Activated gamma-delta T cell (primary cell): Measurements from ENCODE around the gene ETV6.

ENCODE experiments used
- DNase-seq: peaks from one replicate; lab custom pipeline; 2025; lab: John Stamatoyannopoulos, UW

ETV6 gene

GRCh38 chr12:11859705-11860425 lies 210.4 kb downstream of the ETV6 start:
- DNase-seq = no peak

- DNase-seq = no peak
These were observed 211.8 kb downstream of the ETV6 start for GRCh38 chr12:11861155-11861863.

DNA sequence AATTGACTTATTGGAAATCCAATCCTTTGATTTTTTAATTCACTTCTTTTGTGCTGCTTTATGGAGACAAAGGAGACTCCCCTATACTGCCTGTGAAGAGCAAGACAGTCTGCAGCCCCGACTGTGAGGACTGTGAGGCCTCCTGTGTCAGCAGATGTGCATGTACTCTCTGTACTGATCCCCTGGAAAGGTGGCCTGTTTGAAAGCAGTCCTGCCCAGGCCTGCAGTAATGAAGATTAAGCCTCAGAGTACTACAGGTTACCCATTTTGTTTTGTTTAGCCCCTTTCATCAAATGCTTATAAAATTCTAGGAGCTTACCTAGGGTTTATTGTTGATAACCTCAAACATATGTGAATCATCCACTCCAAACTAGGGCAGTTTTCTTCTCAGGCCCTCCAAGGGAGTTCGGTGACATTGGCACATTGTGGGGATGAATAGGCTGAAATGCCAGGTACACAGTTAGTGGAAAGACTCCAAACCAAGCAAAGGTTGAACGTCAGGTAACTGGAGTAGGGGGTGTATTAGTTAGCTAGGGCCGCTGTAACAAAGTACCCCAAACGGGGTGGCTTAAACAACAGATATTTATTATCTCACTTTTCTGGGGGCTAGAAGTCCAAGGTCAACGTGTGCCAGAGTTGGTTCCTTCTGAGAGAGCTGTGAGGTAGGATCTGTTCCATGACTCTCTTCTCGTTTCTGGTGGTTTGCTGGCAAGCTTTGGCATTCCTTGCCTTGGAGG lies 212.6 kb downstream of the ETV6 start:
- no peak for DNase-seq

GRCh38 chr12:11862798-11863197 lies 213.3 kb downstream of the ETV6 start:
- no peak for DNase-seq

- no peak for DNase-seq
These were observed 214.0 kb downstream of the ETV6 start for GRCh38 chr12:11863478-11863906.

DNA sequence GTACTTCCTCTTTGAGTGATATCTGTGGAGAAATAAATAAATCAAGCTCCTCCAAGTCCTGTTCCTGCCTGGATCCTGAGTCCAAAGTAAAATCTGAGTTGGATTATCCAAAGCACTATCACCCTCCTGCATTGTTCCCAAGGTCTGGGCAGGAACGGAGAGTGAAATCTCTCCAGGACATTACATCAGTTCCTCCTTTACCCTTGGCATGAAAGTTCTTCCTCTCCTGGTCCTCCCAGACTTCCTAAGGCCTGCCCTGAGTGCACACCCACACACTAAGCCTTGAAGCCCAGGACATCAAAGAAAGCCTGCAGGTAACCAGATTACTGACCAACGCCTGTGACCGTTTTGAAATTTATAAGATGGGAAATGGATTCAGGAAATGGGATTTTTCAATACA lies 214.5 kb downstream of the ETV6 start:
- DNase-seq = no peak

GRCh38 chr12:11865824-11866223 lies 216.3 kb downstream of the ETV6 start:
- no peak for DNase-seq

GRCh38 chr12:11868027-11868426 lies 218.6 kb downstream of the ETV6 start:
- DNase-seq = no peak

GRCh38 chr12:11869406-11869805 lies 219.9 kb downstream of the ETV6 start:
- no peak for DNase-seq

DNA sequence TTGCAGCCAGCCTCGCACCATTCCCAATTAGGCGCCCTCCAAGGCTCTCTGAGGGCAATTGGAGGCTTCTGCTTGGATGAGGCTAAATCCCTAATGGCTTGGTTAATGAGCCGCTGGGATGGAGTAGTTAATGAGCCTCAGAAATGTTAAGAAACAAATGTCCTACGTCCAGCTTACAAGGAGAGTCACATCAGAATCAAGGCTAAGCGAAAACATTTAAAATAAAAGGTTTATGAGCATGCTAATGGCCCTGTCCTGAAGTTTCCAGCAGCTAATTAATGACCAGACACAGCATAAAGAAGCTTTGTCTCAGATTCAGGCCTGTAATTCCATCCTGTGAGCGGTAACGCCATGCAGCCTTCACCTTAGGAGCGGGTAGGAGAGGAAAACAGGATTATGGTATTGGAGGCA lies 220.6 kb downstream of the ETV6 start:
- DNase-seq = no peak

GRCh38 chr12:11872055-11872454 lies 222.6 kb downstream of the ETV6 start:
- no peak for DNase-seq

GRCh38 chr12:11875414-11875935 lies 226.0 kb downstream of the ETV6 start:
- DNase-seq = no peak

DNA sequence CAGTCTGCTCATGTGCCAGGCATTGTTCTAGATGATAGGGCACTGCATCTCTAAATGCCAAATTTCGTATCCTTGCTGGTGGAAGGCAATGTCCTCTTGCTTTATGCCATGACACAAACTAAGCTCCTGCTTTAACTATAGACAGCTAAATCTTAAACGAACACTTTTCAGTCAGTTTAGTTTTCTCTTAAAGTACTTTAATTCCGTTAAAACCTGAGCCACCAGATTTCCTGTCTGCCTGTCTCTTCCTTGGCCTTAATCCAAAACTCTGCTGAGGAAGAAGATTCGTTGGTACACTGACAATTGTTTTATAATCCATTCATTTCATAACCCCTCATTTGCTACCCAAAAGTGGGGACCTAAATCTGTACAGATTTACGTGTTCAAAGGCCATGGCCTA lies 226.8 kb downstream of the ETV6 start:
- no peak for DNase-seq

- DNase-seq = no peak
These were observed 227.8 kb downstream of the ETV6 start for GRCh38 chr12:11877102-11877826.

- DNase-seq = no peak
These were observed 228.7 kb downstream of the ETV6 start for GRCh38 chr12:11877869-11878780.

GRCh38 chr12:11879306-11879705 lies 229.8 kb downstream of the ETV6 start:
- DNase-seq = no peak

GRCh38 chr12:11880381-11880780 lies 230.9 kb downstream of the ETV6 start:
- no peak for DNase-seq

DNA sequence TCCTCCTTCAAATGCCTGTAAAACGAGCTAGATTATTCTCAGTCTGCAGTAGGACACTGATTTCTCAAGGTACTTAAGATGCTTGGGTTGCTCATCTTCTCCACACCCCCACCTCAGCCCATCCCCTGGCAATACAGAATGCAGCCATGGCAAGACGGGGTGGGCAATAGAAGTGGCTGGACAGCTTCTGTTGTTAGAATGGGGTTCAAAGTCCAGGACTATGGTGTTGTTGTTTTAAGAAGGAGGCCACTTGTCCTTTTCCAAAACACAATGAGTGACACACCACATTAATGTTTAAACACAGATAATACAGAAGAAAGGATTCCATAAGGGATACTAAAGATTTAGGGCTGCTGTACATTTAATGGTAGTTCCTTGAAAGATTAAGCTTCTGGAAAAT lies 232.4 kb downstream of the ETV6 start:
- DNase-seq = no peak

- no peak for DNase-seq
These were observed 233.0 kb downstream of the ETV6 start for GRCh38 chr12:11882301-11883019.

DNA sequence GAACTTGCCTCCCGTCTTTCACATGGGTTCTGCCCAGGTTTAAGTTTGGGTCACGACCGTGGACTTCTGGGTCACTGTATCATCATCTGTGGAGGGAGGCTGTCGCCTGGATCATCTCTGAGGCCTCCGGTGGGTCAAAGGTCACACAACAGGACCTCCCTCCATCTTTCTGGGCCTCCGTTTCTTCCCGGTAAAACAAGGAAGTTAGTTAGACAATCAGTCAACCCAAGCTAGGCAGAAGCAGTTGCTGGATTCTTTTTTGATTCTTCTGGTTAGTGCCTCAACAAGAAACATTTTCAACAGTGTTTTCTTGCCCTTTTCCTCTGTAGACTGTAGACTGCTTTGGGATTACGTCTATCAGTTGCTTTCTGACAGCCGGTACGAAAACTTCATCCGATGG lies 234.6 kb downstream of the ETV6 start:
- no peak for DNase-seq
